ENCODE data around the gene TKT.
"Not testable (repeated sequence)": the region's sequence is repeated elsewhere in the genome, so short reads cannot be mapped to it uniquely, and the experiment has no call there.

TKT gene, protein sequence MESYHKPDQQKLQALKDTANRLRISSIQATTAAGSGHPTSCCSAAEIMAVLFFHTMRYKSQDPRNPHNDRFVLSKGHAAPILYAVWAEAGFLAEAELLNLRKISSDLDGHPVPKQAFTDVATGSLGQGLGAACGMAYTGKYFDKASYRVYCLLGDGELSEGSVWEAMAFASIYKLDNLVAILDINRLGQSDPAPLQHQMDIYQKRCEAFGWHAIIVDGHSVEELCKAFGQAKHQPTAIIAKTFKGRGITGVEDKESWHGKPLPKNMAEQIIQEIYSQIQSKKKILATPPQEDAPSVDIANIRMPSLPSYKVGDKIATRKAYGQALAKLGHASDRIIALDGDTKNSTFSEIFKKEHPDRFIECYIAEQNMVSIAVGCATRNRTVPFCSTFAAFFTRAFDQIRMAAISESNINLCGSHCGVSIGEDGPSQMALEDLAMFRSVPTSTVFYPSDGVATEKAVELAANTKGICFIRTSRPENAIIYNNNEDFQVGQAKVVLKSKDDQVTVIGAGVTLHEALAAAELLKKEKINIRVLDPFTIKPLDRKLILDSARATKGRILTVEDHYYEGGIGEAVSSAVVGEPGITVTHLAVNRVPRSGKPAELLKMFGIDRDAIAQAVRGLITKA

DNA sequence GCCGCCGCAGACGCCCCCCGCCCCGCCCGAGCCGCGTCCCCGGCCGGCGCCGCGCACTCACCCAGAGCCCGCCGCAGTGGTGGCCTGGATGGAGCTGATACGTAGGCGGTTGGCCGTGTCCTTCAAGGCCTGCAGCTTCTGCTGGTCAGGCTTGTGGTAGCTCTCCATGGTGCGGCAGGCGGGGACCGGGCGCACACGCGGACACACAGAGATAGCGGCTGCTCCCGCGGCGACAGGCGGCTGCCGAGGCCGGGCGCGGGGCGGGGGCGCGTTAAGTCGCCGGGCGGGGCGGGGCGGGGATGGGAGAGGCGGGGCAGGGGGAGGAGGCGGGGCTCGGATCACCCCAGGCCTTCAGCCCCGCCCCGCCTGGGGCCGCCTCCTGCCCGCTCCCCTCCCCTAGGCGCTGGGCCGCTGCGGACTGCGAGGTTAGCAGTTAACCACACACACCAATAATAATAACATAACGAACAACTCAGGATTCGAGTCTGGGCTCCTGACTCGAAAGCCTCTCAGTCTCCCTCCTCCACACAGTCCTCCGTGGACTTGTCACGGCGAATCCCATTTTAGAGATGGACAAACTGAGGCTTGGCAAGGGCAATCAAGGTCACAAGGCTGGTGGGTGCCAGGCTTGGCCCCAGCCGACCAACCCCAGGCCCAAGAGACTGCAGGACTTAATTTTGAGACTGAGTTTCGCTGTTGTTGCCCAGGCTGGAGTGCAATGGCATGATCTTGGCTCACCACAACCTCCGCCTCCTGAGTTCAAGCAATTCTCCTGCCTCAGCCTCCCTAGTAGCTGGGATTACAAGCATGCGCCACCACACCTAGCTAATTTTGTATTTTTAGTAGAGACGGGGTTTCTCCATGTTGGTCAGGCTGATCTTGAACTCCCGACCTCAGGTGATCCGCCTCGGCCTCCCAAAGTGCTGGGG, at the start of gene TKT:
TKT (minus strand) TSS at position 248 of the 929 bp plus-strand sequence; CDS start at position 168, 80 bp downstream.
- H3K4me3 ChIP-seq (ENCODE audit: low read depth, low read length) = peak within 1 kb of the TSS; percentile 83
- peak; percentile 92 for DNase-seq (ENCODE audit: low read depth)
- TF ChIP-seq, protein P1, sequence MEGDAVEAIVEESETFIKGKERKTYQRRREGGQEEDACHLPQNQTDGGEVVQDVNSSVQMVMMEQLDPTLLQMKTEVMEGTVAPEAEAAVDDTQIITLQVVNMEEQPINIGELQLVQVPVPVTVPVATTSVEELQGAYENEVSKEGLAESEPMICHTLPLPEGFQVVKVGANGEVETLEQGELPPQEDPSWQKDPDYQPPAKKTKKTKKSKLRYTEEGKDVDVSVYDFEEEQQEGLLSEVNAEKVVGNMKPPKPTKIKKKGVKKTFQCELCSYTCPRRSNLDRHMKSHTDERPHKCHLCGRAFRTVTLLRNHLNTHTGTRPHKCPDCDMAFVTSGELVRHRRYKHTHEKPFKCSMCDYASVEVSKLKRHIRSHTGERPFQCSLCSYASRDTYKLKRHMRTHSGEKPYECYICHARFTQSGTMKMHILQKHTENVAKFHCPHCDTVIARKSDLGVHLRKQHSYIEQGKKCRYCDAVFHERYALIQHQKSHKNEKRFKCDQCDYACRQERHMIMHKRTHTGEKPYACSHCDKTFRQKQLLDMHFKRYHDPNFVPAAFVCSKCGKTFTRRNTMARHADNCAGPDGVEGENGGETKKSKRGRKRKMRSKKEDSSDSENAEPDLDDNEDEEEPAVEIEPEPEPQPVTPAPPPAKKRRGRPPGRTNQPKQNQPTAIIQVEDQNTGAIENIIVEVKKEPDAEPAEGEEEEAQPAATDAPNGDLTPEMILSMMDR (conservative IDR thresholded peaks at IDR 0.05; ENCODE audit: low read depth, low read length) = no peak

GRCh38 chr3:53303957-53304356, 48.1 kb upstream of the TKT start:
- TF ChIP-seq, protein P1 (conservative IDR thresholded peaks at IDR 0.05; ENCODE audit: low read depth, low read length) = no peak
- peak; percentile 54 for DNase-seq (ENCODE audit: low read depth)

GRCh38 chr3:53303549-53303948, 47.7 kb upstream of the TKT start:
- TF ChIP-seq, protein P1 (conservative IDR thresholded peaks at IDR 0.05; ENCODE audit: low read depth, low read length) = no peak
- no peak overlapping the region for H3K4me3 ChIP-seq (ENCODE audit: low read depth, low read length)
- no peak for DNase-seq (ENCODE audit: low read depth)

More at GRCh38 chr3:53303957-53304356, 48.1 kb upstream of the TKT start:
- H3K4me3 ChIP-seq (ENCODE audit: low read depth, low read length) = no peak overlapping the region

DNA sequence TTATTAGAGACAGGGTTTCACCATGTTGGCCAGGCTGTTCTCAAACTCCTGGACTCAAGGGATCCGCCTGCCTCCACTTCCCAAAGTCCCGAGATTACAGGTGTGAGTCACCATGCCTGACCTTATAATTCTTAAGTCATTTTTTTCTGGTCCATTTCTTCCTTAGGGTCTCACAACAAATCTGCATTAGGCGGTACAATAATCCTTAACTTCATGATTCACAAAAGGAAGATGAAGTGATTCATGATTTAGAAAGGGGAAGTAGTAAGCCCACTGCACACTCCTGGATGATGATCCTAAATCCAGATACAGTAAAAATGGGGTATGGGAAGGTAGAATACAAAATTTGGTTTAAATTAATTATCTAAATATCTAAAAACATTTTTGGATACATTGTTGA, 45.0 kb upstream of the TKT start:
- no peak for DNase-seq (ENCODE audit: low read depth)
- TF ChIP-seq, protein P1 (conservative IDR thresholded peaks at IDR 0.05; ENCODE audit: low read depth, low read length) = no peak
- no peak overlapping the region for H3K4me3 ChIP-seq (ENCODE audit: low read depth, low read length)

GRCh38 chr3:53299611-53300023, 43.8 kb upstream of the TKT start:
- TF ChIP-seq, protein P1 (conservative IDR thresholded peaks at IDR 0.05; ENCODE audit: low read depth, low read length) = peak; percentile 79
- DNase-seq (ENCODE audit: low read depth) = peak; percentile 81
- not testable (repeated sequence) for H3K4me3 ChIP-seq (ENCODE audit: low read depth, low read length)

DNA sequence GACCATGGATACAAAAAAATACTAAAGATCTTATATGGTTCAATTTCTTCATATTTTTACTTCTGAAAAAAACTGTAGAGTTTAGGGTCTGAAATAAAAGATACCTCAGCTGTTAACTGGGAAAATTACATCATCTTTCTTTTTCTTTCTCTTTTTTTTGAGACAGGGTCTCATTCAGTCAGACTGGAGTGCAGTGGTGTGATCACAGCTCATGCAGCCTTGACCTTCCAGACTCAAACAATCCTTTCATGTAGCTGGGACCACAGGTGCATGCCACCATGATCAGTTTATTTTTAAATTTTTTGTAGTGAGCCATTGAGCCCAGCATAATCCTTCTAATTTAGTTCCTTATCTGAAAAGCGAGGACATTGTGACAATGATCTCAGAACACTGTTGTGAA, 39.6 kb upstream of the TKT start:
- DNase-seq (ENCODE audit: low read depth) = no peak
- TF ChIP-seq, protein P1 (conservative IDR thresholded peaks at IDR 0.05; ENCODE audit: low read depth, low read length) = no peak
- no peak overlapping the region for H3K4me3 ChIP-seq (ENCODE audit: low read depth, low read length)

Measured in choroid plexus epithelial cell (primary cell).